HCT116 (cell line): ENCODE data around the gene ELK4. TPM values are rescaled to one million over a fixed set of nuclear protein-coding genes. Genes with fewer than 3 reads are reported as not detected.

Experiments
- ATAC-seq: fragments of 200-7000 bp; cut with Tn5 transposase; 2 replicates; pipeline ENCODE4 v1.9.1; 2020; ENCODE audit warnings: mild to moderate bottlenecking, moderate library complexity
- BruUV-seq: library from RNA; stranded (reverse); fragments of 400-500 nt; replicated peaks from 2 replicates; lab custom pipeline; 2021; lab: Mats Ljungman, UMichigan
- CTCF ChIA-PET: fragments of 300-600 bp; sonication (Branson Sonifier 250); formaldehyde crosslinking; loops from one replicate; lab custom pipeline; 2021; ENCODE audit warnings: antibody characterized with exemption; lab: Charles Lee
- POLR2A ChIA-PET: fragments of 300-600, 350-600 bp; sonication (Branson Sonifier 250); formaldehyde crosslinking; loops from one replicate; lab custom pipeline; 2021; ENCODE audit warnings: antibody characterized with exemption; lab: Charles Lee
- RAD21 ChIA-PET, 2 experiments: fragments of 300-600 bp; sonication (Branson Sonifier 250); formaldehyde crosslinking; loops; one replicate each; lab custom pipeline; 2023; ENCODE audit warnings: low total read pairs in 2 of 2; ENCODE audit not compliant: uncharacterized antibody in 2 of 2, unreplicated experiment in 2 of 2, low non-redundant PET in 1 of 2; lab: Charles Lee
- DNase-seq: peaks from one replicate; pipeline ENCODE4 v3.0.0-alpha.2; 2010; ENCODE audit warnings: low read depth, low spot score
- H2AFZ ChIP-seq: fragments of 200-600 bp; shearing (Covaris generic), sonication (generic); 2 replicates; pipeline ENCODE4 v1.6.1; 2017; ENCODE audit warnings: low read depth, mixed run types, mixed read lengths, antibody characterized with exemption, low read length; ENCODE audit not compliant: poor library complexity, severe bottlenecking
- H3K27ac ChIP-seq: 2 replicates; pipeline ENCODE4 v1.5.1; 2012; ENCODE audit warnings: low read depth, low read length
- H3K27me3 ChIP-seq: fragments of 200-600 bp; sonication (generic); 2 replicates; pipeline ENCODE4 v1.6.1; 2016; ENCODE audit warnings: mixed run types, low read length, mixed read lengths; ENCODE audit not compliant: insufficient read depth
- H3K36me3 ChIP-seq, 2 experiments: fragments of 200-500 bp in 1 of 2; fragments of 200-600 bp in 1 of 2; sonication (Bioruptor generic) in 1 of 2; sonication (generic) in 1 of 2; 2 replicates each; pipeline versions ENCODE4 v1.5.1 to v1.6.1; 2014 to 2016; ENCODE audit warnings: low read length in 2 of 2, inconsistent platforms in 1 of 2, mixed read lengths in 1 of 2, mixed run types in 1 of 2; ENCODE audit not compliant: insufficient read depth in 2 of 2, control insufficient read depth in 1 of 2
- H3K4me1 ChIP-seq, 2 experiments: fragments of 200-600 bp in 1 of 2; sonication (generic) in 1 of 2; 2 replicates each; pipeline versions ENCODE4 v1.5.1 to v1.6.1; 2012 to 2017; ENCODE audit warnings: low read length in 2 of 2, inconsistent platforms in 1 of 2, mild to moderate bottlenecking in 1 of 2, mixed read lengths in 1 of 2, mixed run types in 1 of 2, moderate library complexity in 1 of 2; ENCODE audit not compliant: insufficient read depth in 2 of 2, control insufficient read depth in 1 of 2
- H3K4me2 ChIP-seq: fragments of 200-600 bp; sonication (generic); 2 replicates; pipeline ENCODE4 v1.6.1; 2017; ENCODE audit warnings: mixed run types, low read length, mixed read lengths
- H3K4me3 ChIP-seq, 2 experiments: fragments of 200-600 bp in 1 of 2; sonication (generic) in 1 of 2; replicated peaks in 1 of 2; 2 replicates each; pipeline ENCODE4 v1.5.1; 2011 to 2016; ENCODE audit warnings: low read length in 2 of 2, control low read depth in 1 of 2, low read depth in 1 of 2, mild to moderate bottlenecking in 1 of 2, mixed read lengths in 1 of 2, mixed run types in 1 of 2
- H3K79me2 ChIP-seq: fragments of 200-600 bp; sonication (generic); 2 replicates; pipeline ENCODE4 v1.6.1; 2017; ENCODE audit warnings: mild to moderate bottlenecking, mixed run types, low read length, moderate library complexity, mixed read lengths; ENCODE audit not compliant: insufficient read depth
- H3K9ac ChIP-seq: fragments of 200-600 bp; sonication (generic); 2 replicates; pipeline ENCODE4 v1.6.1; 2016; ENCODE audit warnings: low read length, mixed read lengths
- H3K9me2 ChIP-seq: fragments of 200-600 bp; sonication (generic), shearing (Covaris generic); 2 replicates; pipeline ENCODE4 v1.6.1; 2017; ENCODE audit warnings: mixed run types, mild to moderate bottlenecking, moderate library complexity; ENCODE audit not compliant: insufficient read depth
- H3K9me3 ChIP-seq, 2 experiments: fragments of 200-500 bp in 1 of 2; fragments of 200-600 bp in 1 of 2; sonication (Bioruptor generic) in 1 of 2; sonication (generic) in 1 of 2; 2 replicates each; pipeline ENCODE4 v1.6.1; 2014 to 2017; ENCODE audit warnings: low read length in 2 of 2, mixed read lengths in 2 of 2, inconsistent platforms in 1 of 2, low read depth in 1 of 2, mild to moderate bottlenecking in 1 of 2, mixed run types in 1 of 2, moderate library complexity in 1 of 2; ENCODE audit not compliant: control insufficient read depth in 1 of 2, insufficient read depth in 1 of 2
- H4K20me1 ChIP-seq: fragments of 200-600 bp; sonication (generic), shearing (Covaris generic); 2 replicates; pipeline ENCODE4 v1.6.1; 2017; ENCODE audit warnings: mixed run types, mild to moderate bottlenecking, moderate library complexity; ENCODE audit not compliant: insufficient read depth
- ATF3 ChIP-seq: IDR thresholded peaks from 2 replicates; pipeline ENCODE4 v1.6.1; 2012
- CEBPB ChIP-seq: IDR thresholded peaks from 2 replicates; pipeline ENCODE4 v1.6.1; 2012; ENCODE audit warnings: low read depth
- EZH2 ChIP-seq: fragments of 200-600 bp; sonication (generic); IDR thresholded peaks from 2 replicates; pipeline ENCODE4 v1.6.1; 2017; ENCODE audit warnings: antibody characterized with exemption, mixed run types
- POLR2A ChIP-seq: IDR thresholded peaks from 2 replicates; pipeline ENCODE4 v1.7.0; 2011; ENCODE audit warnings: borderline replicate concordance; ENCODE audit not compliant: insufficient read depth, insufficient read length; ENCODE audit errors: extremely low read depth
- SIN3A ChIP-seq: IDR thresholded peaks from 2 replicates; pipeline ENCODE4 v1.6.1; 2012; ENCODE audit warnings: low read depth
- TCF7L2 ChIP-seq: IDR thresholded peaks from 2 replicates; pipeline ENCODE4 v1.7.0; 2011; ENCODE audit warnings: borderline replicate concordance, inconsistent platforms; ENCODE audit not compliant: insufficient read depth, insufficient read length; ENCODE audit errors: extremely low read depth
- intact Hi-C: fragments of 100-400 bp; cut with micrococcal nuclease; formaldehyde crosslinking; loops from 2 replicates; pipeline ENCODE4 v1.10.0; 2022
- total RNA-seq: library from RNA; stranded (reverse); gene quantifications from one replicate; pipeline ENCODE4 v1.2.1, GENCODE V29; 2021; ENCODE audit not compliant: unreplicated experiment

ELK4 gene
- total RNA-seq, 1 experiment from 2014 or later: 46.2 TPM

GRCh38 chr1:205579711-205580110 lies 52.1 kb downstream of the ELK4 start:
- H3K27me3 ChIP-seq: peaks cover 11% of the 10 kb centered on the region; the same call in 1 of the 2 replicates
- no peak overlapping the region for H3K27ac ChIP-seq
- no peaks in the 10 kb centered on the region for H4K20me1 ChIP-seq
- BruUV-seq: no TSS peak
- no peak for ATAC-seq
- no peak overlapping the region for H3K4me2 ChIP-seq
- ChIA-PET POLR2A (no interaction called here), CTCF (no interaction called here)
- H3K4me3 ChIP-seq: no peak overlapping the region
- no peak overlapping the region for H2AFZ ChIP-seq
- DNase-seq: no peak
- intact Hi-C loops: no loop called here
- no peaks in the 10 kb centered on the region for H3K36me3 ChIP-seq
- H3K9me3 ChIP-seq: no peaks in the 10 kb centered on the region
- no peaks in the 10 kb centered on the region for H3K4me1 ChIP-seq
- no peak overlapping the region for H3K9ac ChIP-seq
- H3K9me2 ChIP-seq: no peaks in the 10 kb centered on the region
- H3K79me2 ChIP-seq: no peaks in the 10 kb centered on the region
- no peak for TF ChIP-seq EZH2
- TF ChIP-seq ATF3: no peak
- TF ChIP-seq SIN3A: no peak
- TF ChIP-seq, all 23 proteins: peak for 0
- RAD21 ChIA-PET: no interaction called here

- Histone ChIP-seq H3K4me3 (no peak overlapping the region), H2AFZ (no peak overlapping the region), H3K9ac (no peak overlapping the region), H3K79me2 (no peaks in the 10 kb centered on the region), H3K4me1 (no peaks in the 10 kb centered on the region), H3K9me3 (no peaks in the 10 kb centered on the region), H3K27ac (no peak overlapping the region), H3K4me2 (no peak overlapping the region), H4K20me1 (no peaks in the 10 kb centered on the region), H3K9me2 (no peaks in the 10 kb centered on the region), H3K27me3 (peaks cover 11% of the 10 kb centered on the region; the same call in 1 of the 2 replicates), H3K36me3 (no peaks in the 10 kb centered on the region)
- TF ChIP-seq CEBPB (no peak), POLR2A (no peak), TCF7L2 (no peak)
- CTCF ChIA-PET: no interaction called here
- RAD21 ChIA-PET: no interaction called here
- ATAC-seq (no peak), DNase-seq (no peak)
- POLR2A ChIA-PET: no interaction called here
- intact Hi-C loops: no loop called here
- BruUV-seq: no TSS peak
These were observed 52.8 kb downstream of the ELK4 start for GRCh38 chr1:205578780-205579571.
